ENCODE data around the gene PTPRD. TPM values are rescaled to one million over a fixed set of nuclear protein-coding genes. Genes with fewer than 3 reads are reported as not detected.

The PTPRD gene
- total RNA-seq, 1 experiment from 2014 or later, result not detected

- POLR2A ChIA-PET, result no interaction called here
- H3K9me3 Mint-ChIP-seq (ENCODE audit: unreplicated experiment), result peaks cover 24% of the 10 kb centered on the region
- no peak for TF ChIP-seq CTCF (IDR thresholded peaks at IDR 0.05; ENCODE audit: unreplicated experiment)
- no peak overlapping the region for H3K27ac Mint-ChIP-seq (ENCODE audit: low read depth, unreplicated experiment)
- no peaks in the 10 kb centered on the region for H3K27me3 Mint-ChIP-seq (ENCODE audit: insufficient read depth, unreplicated experiment)
- BruUV-seq (replicated peaks), result no TSS peak
- intact Hi-C loops (cut with micrococcal nuclease), result no loop called here
- no peak overlapping the region for H3K4me3 Mint-ChIP-seq (ENCODE audit: unreplicated experiment)
- H3K4me1 Mint-ChIP-seq (ENCODE audit: insufficient read depth, unreplicated experiment), result no peaks in the 10 kb centered on the region
- CTCF ChIA-PET, result interaction anchor here (0.7 to 1.2 kb wide), 2 partner anchors 414 to 425 kb away, joined by 3 to 4 read pairs; no protein-coding TSS in a partner anchor
- DNase-seq (ENCODE audit: unreplicated experiment), result peak; percentile 11
- H3K36me3 Mint-ChIP-seq (ENCODE audit: insufficient read depth, unreplicated experiment), result no peaks in the 10 kb centered on the region
Observed at GRCh38 chr9:8292657-8293056, 2320.1 kb downstream of the PTPRD start.

- no TSS peak for BruUV-seq (replicated peaks)
- Mint-ChIP-seq H3K4me1 (ENCODE audit: insufficient read depth, unreplicated experiment) (no peaks in the 10 kb centered on the region), H3K4me3 (ENCODE audit: unreplicated experiment) (no peak overlapping the region), H3K9me3 (ENCODE audit: unreplicated experiment) (peaks cover 28% of the 10 kb centered on the region), H3K27ac (ENCODE audit: low read depth, unreplicated experiment) (no peak overlapping the region), H3K27me3 (ENCODE audit: insufficient read depth, unreplicated experiment) (no peaks in the 10 kb centered on the region), H3K36me3 (ENCODE audit: insufficient read depth, unreplicated experiment) (no peaks in the 10 kb centered on the region)
- CTCF ChIA-PET, result no interaction called here
- DNase-seq (ENCODE audit: unreplicated experiment), result no peak
- POLR2A ChIA-PET, result no interaction called here
- intact Hi-C loops (cut with micrococcal nuclease), result no loop called here
- no peak for TF ChIP-seq CTCF (IDR thresholded peaks at IDR 0.05; ENCODE audit: unreplicated experiment)
Observed at GRCh38 chr9:8289681-8290080, 2323.1 kb downstream of the PTPRD start.

- CTCF ChIA-PET, result no interaction called here
Observed at GRCh38 chr9:8287970-8288369, 2324.8 kb downstream of the PTPRD start.

GRCh38 chr9:8287501-8287900, 2325.3 kb downstream of the PTPRD start:
- peaks cover 14% of the 10 kb centered on the region for H3K9me3 Mint-ChIP-seq (ENCODE audit: unreplicated experiment)

More at GRCh38 chr9:8287970-8288369, 2324.8 kb downstream of the PTPRD start:
- no peak for TF ChIP-seq CTCF (IDR thresholded peaks at IDR 0.05; ENCODE audit: unreplicated experiment)
- Mint-ChIP-seq H3K4me3 (ENCODE audit: unreplicated experiment) (no peak overlapping the region), H3K4me1 (ENCODE audit: insufficient read depth, unreplicated experiment) (no peaks in the 10 kb centered on the region), H3K27me3 (ENCODE audit: insufficient read depth, unreplicated experiment) (no peaks in the 10 kb centered on the region), H3K9me3 (ENCODE audit: unreplicated experiment) (peaks cover 14% of the 10 kb centered on the region), H3K27ac (ENCODE audit: low read depth, unreplicated experiment) (no peak overlapping the region), H3K36me3 (ENCODE audit: insufficient read depth, unreplicated experiment) (no peaks in the 10 kb centered on the region)
- no TSS peak for BruUV-seq (replicated peaks)
- POLR2A ChIA-PET, result interaction anchor here (0.7 kb wide), 1 partner anchor 31 kb away, joined by 3 read pairs; no protein-coding TSS in a partner anchor
- DNase-seq (ENCODE audit: unreplicated experiment), result no peak
- intact Hi-C loops (cut with micrococcal nuclease), result no loop called here

More at GRCh38 chr9:8287501-8287900, 2325.3 kb downstream of the PTPRD start:
- ChIA-PET POLR2A (interaction anchor here (0.7 kb wide), 1 partner anchor 31 kb away, joined by 3 read pairs; no protein-coding TSS in a partner anchor), CTCF (no interaction called here)
- BruUV-seq (replicated peaks), result no TSS peak
- H3K4me1 Mint-ChIP-seq (ENCODE audit: insufficient read depth, unreplicated experiment), result no peaks in the 10 kb centered on the region
- H3K27ac Mint-ChIP-seq (ENCODE audit: low read depth, unreplicated experiment), result no peak overlapping the region
- no peaks in the 10 kb centered on the region for H3K27me3 Mint-ChIP-seq (ENCODE audit: insufficient read depth, unreplicated experiment)
- no peak for TF ChIP-seq CTCF (IDR thresholded peaks at IDR 0.05; ENCODE audit: unreplicated experiment)
- DNase-seq (ENCODE audit: unreplicated experiment), result no peak
- intact Hi-C loops (cut with micrococcal nuclease), result no loop called here
- no peak overlapping the region for H3K4me3 Mint-ChIP-seq (ENCODE audit: unreplicated experiment)
- no peaks in the 10 kb centered on the region for H3K36me3 Mint-ChIP-seq (ENCODE audit: insufficient read depth, unreplicated experiment)
